NCI-H2171 treated with DMSO at 0.1 percent for 48 hours (cell line): ENCODE data around the gene OS9.
"Not testable (repeated sequence)": the region's sequence is repeated elsewhere in the genome, so short reads cannot be mapped to it uniquely, and the experiment has no call there.

Experiments used
- DNase-seq: peaks from one replicate; lab custom pipeline; 2025; lab: John Stamatoyannopoulos, UW

Gene OS9, protein sequence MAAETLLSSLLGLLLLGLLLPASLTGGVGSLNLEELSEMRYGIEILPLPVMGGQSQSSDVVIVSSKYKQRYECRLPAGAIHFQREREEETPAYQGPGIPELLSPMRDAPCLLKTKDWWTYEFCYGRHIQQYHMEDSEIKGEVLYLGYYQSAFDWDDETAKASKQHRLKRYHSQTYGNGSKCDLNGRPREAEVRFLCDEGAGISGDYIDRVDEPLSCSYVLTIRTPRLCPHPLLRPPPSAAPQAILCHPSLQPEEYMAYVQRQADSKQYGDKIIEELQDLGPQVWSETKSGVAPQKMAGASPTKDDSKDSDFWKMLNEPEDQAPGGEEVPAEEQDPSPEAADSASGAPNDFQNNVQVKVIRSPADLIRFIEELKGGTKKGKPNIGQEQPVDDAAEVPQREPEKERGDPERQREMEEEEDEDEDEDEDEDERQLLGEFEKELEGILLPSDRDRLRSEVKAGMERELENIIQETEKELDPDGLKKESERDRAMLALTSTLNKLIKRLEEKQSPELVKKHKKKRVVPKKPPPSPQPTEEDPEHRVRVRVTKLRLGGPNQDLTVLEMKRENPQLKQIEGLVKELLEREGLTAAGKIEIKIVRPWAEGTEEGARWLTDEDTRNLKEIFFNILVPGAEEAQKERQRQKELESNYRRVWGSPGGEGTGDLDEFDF

DNA sequence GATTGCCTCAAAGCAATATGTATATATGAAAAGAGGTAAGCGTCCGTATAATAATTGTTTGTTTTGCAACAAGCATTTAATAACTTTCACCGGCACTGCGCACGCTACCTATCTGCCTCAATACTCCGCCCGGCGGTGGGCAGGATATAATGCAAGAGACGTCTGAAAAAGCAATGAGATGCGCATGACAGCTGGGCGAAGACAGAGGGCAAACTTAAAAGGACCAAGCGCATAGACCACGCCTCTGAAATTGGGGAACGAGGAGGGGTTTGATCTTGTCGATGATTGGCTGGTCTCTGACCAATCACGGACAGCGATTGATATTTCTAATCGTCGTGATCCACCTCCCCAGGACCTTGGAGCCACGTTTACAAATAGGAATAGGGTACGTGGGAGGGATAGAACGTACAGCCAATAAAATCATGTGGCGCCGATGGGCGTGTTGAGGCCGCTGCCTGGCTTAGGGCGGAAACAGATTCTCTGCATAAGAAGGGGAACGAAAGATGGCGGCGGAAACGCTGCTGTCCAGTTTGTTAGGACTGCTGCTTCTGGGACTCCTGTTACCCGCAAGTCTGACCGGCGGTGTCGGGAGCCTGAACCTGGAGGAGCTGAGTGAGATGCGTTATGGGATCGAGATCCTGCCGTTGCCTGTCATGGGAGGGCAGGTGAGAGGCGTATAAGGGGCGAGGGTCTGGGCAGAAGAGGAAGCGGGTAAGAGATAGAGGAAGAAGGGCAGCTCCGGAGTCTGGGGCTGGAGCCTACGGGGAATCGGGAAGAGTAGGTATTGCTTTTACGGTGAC lies at the start of gene OS9:
Gene OS9, plus strand, starts transcription at position 474 of the 800 bp plus-strand sequence. Its CDS starts 30 bp downstream, at position 504.
- peak; percentile 100 for DNase-seq

DNA sequence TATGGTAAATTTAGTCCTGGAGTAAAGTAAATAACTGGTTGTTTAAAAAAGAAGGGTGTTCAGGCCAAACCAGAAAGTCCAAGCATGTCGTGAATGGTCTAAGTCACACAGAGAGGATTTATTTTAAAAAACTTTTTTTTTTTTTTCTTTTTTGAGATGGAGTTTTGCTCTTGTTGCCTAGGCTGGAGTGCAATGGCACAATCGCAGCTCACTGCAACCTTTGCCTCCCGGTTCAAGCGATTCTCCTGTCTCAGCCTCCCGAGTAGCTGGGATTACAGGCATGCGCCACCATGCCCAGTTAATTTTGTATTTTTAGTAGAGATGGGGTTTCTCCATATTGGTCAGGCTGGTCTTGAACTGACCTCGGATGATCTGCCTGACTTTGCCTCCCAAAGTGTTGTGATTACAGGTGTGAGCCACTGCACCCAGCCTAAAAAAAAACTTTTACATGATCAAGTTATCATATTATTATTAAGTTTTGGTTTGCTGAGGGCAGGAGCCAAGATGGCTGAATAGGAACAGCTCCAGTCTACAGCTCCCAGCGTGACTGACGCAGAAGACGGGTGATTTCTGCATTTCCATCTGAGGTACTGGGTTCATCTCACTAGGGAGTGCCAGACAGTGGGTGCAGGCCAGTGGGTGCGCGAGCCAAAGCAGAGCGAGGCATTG lies 47.8 kb upstream of the OS9 start:
- peak; percentile 13 for DNase-seq

DNA sequence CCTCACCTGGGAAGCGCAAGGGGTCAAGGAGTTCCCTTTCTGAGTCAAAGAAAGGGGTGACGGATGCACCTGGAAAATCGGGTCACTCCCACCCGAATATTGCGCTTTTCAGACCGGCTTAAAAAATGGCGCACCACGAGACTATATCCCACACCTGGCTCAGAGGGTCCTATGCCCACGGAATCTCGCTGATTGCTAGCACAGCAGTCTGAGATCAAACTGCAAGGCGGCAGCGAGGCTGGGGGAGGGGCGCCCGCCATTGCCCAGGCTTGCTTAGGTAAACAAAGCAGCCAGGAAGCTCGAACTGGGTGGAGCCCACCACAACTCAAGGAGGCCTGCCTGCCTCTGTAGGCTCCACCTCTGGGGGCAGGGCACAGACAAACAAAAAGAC lies 47.3 kb upstream of the OS9 start:
- not testable (repeated sequence) for DNase-seq

DNA sequence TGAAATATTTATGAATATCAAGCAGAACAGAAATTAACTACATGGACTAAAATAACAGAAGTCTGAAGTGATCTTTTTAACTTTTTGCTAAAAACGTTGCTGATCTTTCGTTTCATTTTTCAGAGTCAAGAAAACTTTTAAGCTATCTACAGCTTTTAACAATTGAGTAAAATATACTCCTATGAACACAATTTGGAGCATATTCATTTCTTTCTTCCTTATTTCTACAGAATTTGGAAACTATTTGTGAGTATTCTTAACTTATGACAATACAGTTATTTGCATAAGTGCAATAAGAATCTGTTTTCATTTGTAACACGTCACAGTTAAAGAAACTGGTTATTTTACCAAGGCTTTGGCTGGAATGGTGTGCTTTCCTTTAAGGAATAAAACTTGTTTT lies 39.9 kb upstream of the OS9 start:
- no peak for DNase-seq

DNA sequence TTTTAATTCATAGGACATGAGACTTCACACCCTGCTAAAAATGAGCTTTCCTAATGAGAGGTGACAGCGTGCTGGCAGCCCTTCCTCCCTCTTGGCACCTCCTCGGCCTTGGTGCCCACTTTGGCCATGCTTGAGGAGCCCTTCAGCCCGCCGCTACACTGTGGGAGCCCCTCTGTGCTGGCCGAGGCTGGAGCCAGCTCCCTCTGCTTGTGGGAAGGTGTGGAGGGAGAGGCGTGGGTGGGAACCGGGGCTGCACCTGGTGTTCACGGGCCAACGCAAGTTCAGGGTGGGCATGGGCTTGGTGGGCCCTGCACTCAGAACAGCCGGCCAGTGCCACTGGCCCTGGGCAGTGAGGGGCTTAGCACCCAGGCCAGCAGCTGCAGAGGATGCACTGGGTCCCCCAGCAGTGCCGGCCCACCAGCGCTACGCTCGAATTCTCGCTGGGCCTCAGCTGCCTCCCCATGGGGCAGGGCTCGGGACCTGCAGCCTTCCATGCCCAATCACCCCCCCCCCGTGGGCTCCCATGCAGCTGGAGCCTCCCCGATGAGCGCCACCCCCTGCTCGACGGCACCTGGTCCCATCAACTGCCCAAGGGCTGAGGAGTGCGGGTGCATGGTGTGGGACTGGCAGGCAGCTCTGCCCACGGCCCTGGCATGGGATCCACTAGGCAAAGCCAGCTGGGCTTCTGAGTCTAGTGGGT lies 38.2 kb upstream of the OS9 start:
- no peak for DNase-seq

DNA sequence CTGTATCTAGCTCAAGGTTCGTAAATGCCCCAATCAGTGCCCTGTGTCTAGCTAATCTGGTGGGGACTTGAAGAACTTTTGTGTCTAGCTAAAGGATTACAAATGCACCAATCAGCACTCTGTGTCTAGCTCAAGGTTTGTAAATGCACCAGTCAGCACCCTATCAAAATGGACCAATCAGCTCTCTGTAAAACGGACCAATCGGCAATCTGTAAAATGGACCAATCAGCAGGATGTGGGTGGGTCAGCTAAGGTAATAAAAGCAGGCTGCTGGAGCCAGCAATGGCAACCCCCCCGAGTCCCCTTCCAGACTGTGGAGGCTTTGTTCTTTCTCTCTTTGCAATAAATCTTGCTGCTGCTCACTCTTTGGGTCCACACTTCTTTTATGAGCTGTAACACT lies 37.5 kb upstream of the OS9 start:
- not testable (repeated sequence) for DNase-seq

DNA sequence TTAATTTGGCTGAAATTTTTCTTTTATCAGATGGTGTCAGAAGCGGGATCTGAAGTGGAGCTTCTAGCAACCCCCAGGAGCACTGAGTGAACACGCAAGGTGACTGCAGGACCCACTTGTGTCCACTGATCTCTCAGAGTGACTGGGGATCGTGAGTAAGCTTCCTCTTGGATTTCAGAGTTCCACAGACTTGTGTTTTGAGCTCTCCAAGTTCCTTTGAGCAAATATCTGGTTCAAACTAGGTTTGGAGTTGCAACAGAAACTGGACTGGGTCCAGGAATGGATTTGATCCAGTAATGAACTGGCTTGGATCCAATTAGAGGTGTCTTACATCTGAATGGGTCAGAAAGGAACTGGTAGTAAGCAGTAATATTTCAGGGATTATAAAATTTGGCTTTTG lies 36.2 kb upstream of the OS9 start:
- DNase-seq: no peak

DNA sequence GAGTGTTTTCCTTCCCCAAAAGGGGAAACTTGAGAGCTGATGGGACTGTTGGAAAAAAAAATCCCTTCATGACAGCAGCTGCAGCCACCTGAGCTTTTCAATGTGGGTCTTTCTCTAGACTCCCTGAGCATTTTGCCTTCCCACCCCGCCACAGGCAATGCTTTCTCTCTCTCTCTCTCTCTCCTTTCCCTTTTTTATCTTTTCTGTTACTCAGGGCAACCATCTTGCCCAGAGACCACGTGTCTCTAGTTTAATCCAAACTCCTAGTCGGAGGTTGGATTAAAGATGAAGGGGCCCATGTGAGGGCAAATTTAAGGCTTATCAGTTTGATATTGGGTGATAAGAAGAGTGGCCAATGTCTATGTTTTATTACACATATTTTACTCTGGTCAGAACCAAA lies 35.0 kb upstream of the OS9 start:
- no peak for DNase-seq

DNA sequence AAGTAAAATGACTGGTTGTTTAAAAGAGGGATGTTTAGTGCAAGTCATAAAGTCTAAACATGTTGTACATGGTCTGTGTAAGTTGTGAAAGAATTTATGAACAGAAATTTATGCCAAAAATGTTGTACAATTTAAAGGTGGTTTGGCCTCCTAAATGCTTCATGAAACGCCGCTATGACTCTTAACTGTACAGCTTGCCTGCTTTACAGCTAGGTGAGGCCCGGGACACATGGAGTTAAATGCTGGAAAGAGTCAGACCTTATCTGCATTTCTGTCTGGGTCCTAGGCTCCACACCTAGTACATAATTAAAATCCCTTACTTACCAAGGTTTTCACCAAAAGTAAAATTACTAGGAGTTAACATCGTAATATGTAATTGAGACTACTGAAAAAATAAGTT lies 32.6 kb upstream of the OS9 start:
- DNase-seq: no peak

DNA sequence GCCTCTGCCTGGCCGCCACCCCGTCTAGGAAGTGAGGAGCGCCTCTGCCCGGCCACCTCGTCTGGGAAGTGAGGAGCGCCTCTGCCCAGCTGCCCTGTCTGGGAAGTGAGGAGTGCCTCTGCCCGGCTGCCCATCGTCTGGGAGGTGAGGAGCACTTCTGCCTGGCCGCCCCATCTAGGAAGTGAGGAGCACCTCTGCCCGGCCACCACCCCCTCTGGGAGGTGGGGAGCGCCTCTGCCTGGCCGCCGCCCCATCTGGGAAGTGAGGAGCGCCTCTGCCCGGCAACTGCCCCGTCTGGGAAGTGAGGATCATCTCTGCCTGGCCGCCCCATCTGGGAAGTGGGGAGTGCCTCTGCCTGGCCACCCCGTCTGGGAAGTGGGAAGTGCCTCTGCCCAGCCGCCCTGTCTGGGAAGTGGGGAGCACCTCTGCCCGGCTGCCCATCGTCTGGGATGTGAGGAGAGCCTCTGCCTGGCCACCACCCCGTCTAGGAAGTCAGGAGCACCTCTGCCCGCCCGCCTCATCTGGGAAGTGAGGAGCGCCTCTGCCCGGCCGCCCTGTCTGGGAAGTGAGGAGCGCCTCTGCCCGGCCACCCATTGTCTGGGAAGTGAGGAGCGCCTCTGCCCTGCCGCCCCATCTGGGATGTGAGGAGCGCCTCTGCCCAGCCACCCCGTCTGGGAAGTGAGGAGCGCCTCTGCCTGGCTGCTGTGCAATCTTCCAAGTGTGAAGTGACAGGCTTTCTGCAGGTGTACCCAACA lies 28.7 kb upstream of the OS9 start:
- DNase-seq: not testable (repeated sequence)

DNA sequence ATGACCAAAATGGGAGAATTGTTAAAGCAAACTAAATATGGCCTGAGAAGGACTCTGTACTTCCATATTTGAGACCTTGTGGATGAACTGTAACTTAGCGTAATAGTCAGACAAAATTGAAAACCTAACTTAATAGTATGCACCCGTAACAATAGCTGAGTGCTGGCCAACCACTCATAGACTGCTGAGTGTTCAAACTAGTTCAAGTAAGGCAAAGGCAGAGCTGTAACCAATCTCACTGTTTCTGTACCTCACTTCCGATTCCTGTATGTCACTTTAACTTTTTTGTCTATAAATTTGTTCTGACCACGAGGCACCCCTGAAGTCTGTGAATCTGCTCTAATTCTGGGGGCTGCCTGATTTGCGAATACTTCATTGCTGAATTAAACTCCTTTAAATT lies 27.0 kb upstream of the OS9 start:
- DNase-seq: no peak

DNA sequence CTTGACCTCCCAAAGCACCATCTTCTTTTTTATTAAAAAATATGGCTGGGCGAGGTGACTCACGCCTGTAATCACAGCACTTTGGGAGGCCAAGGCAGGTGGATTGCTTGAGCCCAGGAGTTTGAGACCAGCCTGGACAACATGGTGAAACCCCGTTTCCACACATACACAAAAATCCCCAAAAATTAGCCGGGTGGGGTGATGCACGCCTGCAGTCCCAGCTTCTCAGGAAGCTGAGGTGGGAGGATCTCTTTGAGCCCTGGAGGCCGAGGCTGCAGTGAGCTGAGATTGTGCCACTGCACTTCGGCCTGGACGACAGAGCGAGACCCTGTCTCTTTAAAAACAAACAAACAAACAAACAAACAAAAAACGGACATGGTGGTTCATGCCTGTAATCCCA lies 24.2 kb upstream of the OS9 start:
- not testable (repeated sequence) for DNase-seq

DNA sequence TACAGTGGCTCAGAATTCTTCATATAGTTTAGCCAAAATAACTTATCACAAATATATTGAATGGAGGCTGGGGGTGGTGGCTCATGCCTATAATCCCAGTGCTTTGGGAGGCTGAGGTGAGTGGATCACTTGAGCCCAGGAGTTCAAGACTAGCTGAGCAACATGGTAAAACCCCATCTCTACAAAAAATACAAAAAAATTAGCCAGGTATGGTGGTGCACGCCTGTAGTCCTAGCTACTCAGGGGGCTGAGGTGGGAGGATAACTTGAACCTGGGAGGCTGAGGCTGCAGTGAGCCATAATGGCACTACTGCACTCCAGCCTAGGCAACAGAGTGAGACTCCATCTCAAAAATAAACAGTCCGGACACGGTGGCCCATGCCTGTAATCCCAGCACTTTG lies 22.1 kb upstream of the OS9 start:
- not testable (repeated sequence) for DNase-seq

DNA sequence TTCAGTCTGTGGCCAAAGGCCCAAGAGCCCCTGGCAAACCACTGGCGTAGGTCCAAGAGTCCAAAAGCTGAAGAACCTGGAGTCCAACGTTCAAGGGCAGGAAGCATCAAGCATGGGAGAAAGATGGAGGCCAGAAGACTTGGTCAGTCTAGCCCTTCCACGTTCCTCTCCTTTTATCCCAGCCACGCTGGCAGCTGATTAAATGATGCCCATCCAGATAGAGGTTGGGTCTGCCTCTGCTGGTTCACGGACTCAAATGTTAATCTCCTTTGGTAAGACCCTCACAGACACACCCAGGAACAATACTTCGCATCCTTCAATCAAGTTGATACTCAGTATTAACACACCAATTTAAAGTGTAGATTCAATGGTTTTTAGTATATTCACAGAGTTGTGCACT lies 21.1 kb upstream of the OS9 start:
- DNase-seq: no peak

DNA sequence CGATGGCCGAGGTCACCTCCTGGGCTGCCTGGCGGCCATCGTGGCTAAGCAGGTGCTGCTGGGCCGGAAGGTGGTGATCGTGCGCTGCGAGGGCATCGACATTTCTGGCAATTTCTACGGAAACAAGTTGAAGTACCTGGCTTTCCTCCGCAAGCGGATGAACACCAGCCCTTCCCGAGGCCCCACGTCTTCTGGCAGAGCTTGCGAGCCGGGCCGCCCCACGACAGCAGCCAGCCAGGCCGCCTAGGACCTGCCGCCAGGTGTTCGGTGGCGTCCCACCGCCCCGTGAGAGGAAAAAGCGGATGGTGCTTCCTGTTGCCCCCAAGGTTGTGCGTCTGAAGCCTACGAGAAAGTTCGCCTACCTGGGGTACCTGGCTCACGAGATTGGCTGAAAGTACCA lies 19.2 kb upstream of the OS9 start:
- DNase-seq: no peak

DNA sequence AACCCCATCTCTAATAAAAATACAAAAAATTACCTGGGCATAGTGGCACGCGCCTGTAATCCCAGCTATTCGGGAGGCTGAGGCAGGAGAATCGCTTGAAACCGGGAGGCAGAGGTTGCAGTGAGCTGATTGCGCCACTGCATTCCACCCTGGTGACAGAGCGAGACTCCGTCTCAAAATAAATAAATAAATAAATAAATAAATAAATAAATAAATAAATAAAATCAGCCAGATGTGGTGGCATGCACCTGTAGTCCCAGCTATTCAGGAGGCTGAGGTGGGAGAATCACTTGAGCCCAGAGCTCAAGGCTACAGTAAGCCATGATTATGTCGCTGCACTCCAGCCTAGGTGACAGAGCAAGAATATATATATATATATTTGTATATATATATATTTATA lies 16.0 kb upstream of the OS9 start:
- not testable (repeated sequence) for DNase-seq

DNA sequence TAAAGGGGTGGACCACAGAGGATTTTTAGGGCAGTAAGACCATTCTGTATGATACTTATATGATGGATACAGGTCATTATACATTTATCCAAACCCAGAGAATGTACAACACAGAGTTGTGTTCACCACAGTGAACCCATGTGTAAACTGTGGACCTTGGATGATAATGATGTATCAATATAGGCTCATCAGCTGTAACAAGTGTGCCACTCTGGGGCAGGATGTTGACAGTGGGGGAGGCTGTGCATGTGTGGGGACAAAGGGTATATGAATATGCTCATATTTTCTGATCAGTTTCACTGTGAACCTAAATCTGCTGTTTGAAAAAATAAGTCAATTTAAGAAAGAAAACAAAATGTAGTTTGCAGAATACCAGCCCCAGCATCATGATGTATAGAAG lies 14.2 kb upstream of the OS9 start:
- DNase-seq: no peak

DNA sequence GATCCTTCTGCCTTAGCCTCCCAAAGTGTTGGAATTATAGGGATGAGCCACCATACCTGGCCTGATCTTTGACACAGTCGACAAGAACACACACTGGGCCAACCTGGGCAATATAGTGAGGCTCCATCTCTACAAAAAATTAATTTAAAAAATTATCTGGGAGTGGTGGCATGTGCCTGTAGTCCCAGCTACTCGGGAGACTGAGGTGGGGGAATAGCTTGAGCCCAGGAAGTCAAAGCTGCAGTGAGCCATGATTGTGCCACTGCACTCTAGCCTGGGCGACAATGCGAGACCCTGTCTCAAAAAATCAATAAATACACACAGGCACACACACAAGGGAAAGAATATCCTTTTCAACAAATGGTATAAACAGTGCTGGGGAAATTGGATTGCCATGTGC lies 6.1 kb upstream of the OS9 start:
- no peak for DNase-seq

DNA sequence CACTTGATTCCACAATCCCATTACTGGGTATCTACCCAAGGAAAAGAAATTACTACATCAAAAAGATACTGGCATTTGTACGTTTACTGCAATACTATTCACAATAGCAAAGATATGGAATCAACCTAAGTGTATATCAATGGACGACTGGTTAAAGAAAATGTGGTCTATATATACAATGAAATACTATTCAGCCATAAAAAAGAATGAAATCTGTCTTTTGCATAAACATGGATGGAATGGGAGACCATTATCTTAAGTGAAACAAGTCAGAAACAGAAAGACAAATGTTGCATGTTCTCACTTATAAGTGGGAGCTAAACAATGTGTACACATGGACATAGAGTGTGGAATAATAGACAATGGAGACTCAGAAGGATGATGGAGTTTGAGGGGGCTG lies 5.0 kb upstream of the OS9 start:
- no peak for DNase-seq

DNA sequence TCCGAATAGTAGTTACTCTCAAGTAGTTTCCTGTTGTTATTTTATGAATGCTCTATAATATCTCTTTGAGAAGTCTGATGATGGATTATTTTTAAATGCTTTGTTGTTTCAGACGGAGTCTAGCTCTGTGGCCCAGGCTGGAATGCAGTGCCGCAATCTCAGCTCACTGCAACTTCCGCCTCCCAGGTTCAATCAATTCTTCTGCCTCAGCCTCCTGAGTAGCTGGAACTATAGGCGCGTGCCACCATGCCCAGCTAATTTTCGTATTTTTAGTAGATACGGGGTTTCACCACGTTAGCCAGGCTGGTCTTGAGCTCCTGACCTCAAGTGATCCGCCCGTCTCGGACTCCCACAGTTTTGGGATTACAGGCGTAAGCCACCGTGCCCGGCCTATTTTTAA lies 1.4 kb upstream of the OS9 start:
- DNase-seq: no peak

DNA sequence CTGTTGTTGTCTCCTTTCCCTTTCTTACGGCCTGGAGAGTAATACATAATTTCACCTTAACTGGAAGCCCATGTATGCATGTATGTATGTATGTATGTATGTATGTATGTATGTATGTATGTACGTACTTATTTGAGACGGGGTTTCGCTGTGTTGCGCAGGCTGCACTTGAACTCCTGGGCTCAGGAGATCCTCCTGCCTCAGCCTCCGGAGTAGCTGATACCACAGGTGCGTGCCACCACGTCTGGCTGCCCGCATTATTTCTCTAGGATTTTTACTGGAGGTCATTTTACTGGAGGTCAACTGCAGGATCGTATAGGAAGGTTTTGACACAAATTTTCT lies 644 bp upstream of the OS9 start:
- no peak for DNase-seq
